ENCODE results near the gene PRKN.

PRKN gene

DNA sequence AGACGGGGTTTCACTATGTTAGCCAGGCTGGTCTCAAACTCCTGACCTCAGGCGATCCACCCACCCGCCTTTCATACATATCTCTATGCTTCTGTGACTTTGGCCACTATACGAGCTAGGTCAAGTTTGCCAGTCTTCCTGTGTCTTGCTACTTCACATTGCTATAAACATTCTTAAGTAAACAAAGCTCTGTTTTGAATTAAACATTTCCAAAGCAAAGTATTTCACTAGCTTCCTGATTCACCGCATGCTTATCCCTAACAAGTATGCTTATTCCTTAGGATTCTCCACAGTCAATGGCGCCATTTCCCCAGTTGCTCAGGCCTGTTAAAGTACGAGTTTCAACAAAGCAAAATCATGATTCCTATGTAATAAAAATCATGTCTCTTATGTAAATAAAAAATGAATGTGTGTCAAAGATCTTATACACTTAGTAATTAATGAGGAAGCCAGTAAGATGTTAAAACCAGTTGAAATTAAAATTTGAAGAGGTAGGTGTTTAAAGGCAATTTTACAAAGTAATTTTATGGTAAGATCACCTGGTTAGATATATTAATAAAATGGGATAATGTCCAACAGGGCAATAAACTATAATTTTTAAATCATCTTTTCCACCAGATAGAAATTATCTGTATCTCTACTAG is 88.5 kb downstream of the PRKN start:
- DNase-seq (ENCODE audit: low spot score), result no peak
- in situ Hi-C loops (cut with MboI; ENCODE audit: low sequenced_read_pairs, unreplicated experiment), result no loop called here
- TF ChIP-seq, protein P1, sequence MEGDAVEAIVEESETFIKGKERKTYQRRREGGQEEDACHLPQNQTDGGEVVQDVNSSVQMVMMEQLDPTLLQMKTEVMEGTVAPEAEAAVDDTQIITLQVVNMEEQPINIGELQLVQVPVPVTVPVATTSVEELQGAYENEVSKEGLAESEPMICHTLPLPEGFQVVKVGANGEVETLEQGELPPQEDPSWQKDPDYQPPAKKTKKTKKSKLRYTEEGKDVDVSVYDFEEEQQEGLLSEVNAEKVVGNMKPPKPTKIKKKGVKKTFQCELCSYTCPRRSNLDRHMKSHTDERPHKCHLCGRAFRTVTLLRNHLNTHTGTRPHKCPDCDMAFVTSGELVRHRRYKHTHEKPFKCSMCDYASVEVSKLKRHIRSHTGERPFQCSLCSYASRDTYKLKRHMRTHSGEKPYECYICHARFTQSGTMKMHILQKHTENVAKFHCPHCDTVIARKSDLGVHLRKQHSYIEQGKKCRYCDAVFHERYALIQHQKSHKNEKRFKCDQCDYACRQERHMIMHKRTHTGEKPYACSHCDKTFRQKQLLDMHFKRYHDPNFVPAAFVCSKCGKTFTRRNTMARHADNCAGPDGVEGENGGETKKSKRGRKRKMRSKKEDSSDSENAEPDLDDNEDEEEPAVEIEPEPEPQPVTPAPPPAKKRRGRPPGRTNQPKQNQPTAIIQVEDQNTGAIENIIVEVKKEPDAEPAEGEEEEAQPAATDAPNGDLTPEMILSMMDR (IDR thresholded peaks at IDR 0.05; ENCODE audit: borderline replicate concordance, control extremely low read depth, extremely low read depth, insufficient read depth, missing control alignments), result no peak

DNA sequence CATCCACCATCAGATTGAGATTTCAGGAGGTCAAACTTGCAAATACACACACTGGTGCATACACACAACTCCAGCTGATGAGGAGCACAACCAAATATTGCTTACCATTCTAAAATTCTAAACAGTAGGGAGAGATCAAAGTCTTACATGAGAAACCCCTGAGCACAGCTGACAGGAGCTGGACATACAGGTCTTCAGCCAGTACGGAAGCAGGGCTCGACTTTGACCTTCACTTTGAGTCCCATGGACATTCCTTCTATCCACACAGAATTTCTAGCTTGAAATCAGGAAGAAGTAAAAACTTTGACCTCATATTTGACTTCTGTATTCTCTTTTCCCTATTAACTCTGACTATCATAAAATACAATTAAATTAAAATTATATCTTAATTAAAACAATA is 90.2 kb downstream of the PRKN start:
- TF ChIP-seq, protein P1 (IDR thresholded peaks at IDR 0.05; ENCODE audit: borderline replicate concordance, control extremely low read depth, extremely low read depth, insufficient read depth, missing control alignments), result no peak
- in situ Hi-C loops (cut with MboI; ENCODE audit: low sequenced_read_pairs, unreplicated experiment), result no loop called here
- DNase-seq (ENCODE audit: low spot score), result no peak

DNA sequence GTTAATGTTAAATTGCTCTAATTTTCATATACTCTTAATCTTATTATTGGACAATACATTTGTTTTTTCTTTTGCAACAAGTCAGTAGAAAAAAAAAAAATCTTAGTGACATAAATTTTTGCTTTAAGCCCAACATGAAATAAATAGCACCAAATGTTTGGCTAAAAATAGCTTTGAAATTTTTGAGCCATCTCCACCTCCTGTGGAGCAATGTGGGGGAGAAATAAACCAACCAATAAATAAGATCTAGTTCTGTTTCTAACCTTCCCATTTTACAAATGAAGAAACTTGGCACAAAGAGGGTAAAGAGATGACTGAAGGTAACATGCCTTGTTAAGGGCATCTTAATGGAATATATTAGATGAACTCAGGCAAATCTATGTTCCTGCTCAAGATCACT is 91.4 kb downstream of the PRKN start:
- in situ Hi-C loops (cut with MboI; ENCODE audit: low sequenced_read_pairs, unreplicated experiment), result no loop called here
- TF ChIP-seq, protein P1 (IDR thresholded peaks at IDR 0.05; ENCODE audit: borderline replicate concordance, control extremely low read depth, extremely low read depth, insufficient read depth, missing control alignments), result no peak
- no peak for DNase-seq (ENCODE audit: low spot score)

DNA sequence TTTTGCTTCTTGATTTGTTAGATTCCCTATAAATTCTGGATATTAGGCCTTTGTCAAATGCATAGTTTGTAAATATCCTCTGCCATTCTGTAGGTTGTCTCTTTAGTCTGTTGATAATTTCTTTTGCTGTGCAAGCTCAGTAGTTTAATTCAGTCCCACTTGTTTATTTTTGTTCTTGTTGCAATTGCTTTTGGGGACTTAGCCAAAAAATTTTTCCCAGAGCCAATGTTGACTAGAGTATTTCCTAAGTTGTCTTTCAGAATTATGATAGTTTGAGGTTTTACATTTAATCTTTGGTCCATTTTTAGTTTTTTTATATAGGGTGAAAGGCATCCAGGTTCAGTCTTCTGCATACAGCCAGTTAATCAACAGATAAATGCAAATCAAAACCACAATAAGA is 96.0 kb downstream of the PRKN start:
- in situ Hi-C loops (cut with MboI; ENCODE audit: low sequenced_read_pairs, unreplicated experiment), result no loop called here
- DNase-seq (ENCODE audit: low spot score), result no peak
- TF ChIP-seq, protein P1 (IDR thresholded peaks at IDR 0.05; ENCODE audit: borderline replicate concordance, control extremely low read depth, extremely low read depth, insufficient read depth, missing control alignments), result no peak

DNA sequence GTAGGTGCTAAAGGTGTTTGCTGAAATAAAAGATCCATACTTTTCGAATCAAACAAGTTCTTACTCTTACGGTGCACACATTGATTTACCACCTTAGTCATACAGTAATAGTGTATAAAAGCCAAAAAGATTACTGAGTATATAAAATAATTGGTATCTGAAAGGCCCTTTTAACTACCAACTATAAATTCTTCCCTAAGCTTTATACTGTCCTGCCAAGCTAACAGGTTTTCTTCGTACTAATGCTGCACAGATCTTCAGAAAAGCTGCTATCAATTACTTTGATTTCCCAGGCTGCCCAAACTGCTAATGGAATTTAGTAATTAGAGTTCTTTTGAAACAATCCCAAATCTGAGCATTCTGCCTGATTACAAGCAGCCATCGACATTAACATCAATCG is 97.5 kb downstream of the PRKN start:
- DNase-seq (ENCODE audit: low spot score), result no peak
- in situ Hi-C loops (cut with MboI; ENCODE audit: low sequenced_read_pairs, unreplicated experiment), result no loop called here
- TF ChIP-seq, protein P1 (IDR thresholded peaks at IDR 0.05; ENCODE audit: borderline replicate concordance, control extremely low read depth, extremely low read depth, insufficient read depth, missing control alignments), result no peak

DNA sequence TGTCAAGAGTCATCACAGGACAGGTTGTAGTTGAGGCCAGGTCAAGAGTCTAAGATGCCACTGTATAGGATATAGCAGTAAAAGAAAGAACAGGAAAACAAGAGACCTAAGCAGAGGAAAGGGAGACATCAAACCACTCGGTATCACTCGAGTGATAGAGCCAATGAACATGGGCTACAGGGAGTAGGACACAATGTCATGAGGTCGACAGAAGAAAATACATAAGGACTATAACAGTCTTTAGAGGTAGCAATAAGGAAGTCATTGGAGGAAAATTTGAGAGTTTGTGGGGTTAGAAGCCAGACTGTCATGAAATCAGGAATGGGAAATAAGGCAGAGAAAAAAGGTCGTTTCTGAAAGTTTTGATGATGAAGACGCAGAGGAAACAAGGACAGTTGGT is 99.7 kb downstream of the PRKN start:
- in situ Hi-C loops (cut with MboI; ENCODE audit: low sequenced_read_pairs, unreplicated experiment), result no loop called here
- TF ChIP-seq, protein P1 (IDR thresholded peaks at IDR 0.05; ENCODE audit: borderline replicate concordance, control extremely low read depth, extremely low read depth, insufficient read depth, missing control alignments), result no peak
- no peak for DNase-seq (ENCODE audit: low spot score)

All from GM13976 (cell line).